T-helper 2 cell (primary cell): Measurements from ENCODE around the gene SHROOM4.
A peak's percentile ranks its signal among the peaks of the same experiment; 100 is the strongest.

Experiments
- DNase-seq, 5 experiments: peaks; one replicate each; pipeline versions ENCODE4 v3.0.0 to v3.0.0-alpha.2; 2012 to 2022

Gene SHROOM4

GRCh38 chrX:50615570-50616158 lies 198.3 kb downstream of the SHROOM4 start:
- DNase-seq: no peak

GRCh38 chrX:50614460-50614859 lies 199.5 kb downstream of the SHROOM4 start:
- DNase-seq: no peak

GRCh38 chrX:50613846-50614245 lies 200.1 kb downstream of the SHROOM4 start:
- no peak for DNase-seq

GRCh38 chrX:50609796-50610195 lies 204.2 kb downstream of the SHROOM4 start:
- no peak for DNase-seq

GRCh38 chrX:50606300-50606950 lies 207.6 kb downstream of the SHROOM4 start:
- no peak for DNase-seq

GRCh38 chrX:50596056-50596455 lies 217.9 kb downstream of the SHROOM4 start:
- no peak for DNase-seq

- no peak for DNase-seq
Observed at GRCh38 chrX:50594788-50595187, 219.2 kb downstream of the SHROOM4 start.

GRCh38 chrX:50586980-50587379 lies 227.0 kb downstream of the SHROOM4 start:
- no peak for DNase-seq

GRCh38 chrX:50586407-50586806 lies 227.6 kb downstream of the SHROOM4 start:
- no peak for DNase-seq

- DNase-seq: no peak
Observed at GRCh38 chrX:50581405-50581804, 232.6 kb downstream of the SHROOM4 start.

GRCh38 chrX:50579955-50580354 lies 234.0 kb downstream of the SHROOM4 start:
- peak in 2 of 5 experiments; percentile 3 to 30 for DNase-seq

- DNase-seq: no peak
Observed at GRCh38 chrX:50577326-50577725, 236.7 kb downstream of the SHROOM4 start.

GRCh38 chrX:50567636-50568035 lies 246.4 kb downstream of the SHROOM4 start:
- DNase-seq: no peak

GRCh38 chrX:50565718-50566117 lies 248.3 kb downstream of the SHROOM4 start:
- no peak for DNase-seq
